HEK293 (cell line): ENCODE data around the gene ZCCHC14.

Source experiments
- AEBP2 ChIP-seq: fragments of 450-650 bp; formaldehyde crosslinking; IDR thresholded peaks from 2 replicates; pipeline ENCODE4 v1.5.1; 2016; ENCODE audit warnings: missing biosample characterization, missing genetic modification characterization, borderline replicate concordance
- BCL11B ChIP-seq: fragments of 450-650 bp; formaldehyde crosslinking; IDR thresholded peaks from 2 replicates; pipeline ENCODE4 v1.5.1; 2016; ENCODE audit warnings: low read depth, missing biosample characterization, missing genetic modification characterization
- KLF1 ChIP-seq: fragments of 450-650 bp; formaldehyde crosslinking; IDR thresholded peaks from 2 replicates; pipeline ENCODE4 v1.5.1; 2016; ENCODE audit warnings: missing biosample characterization, missing genetic modification characterization
- KLF16 ChIP-seq: fragments of 450-650 bp; formaldehyde crosslinking; IDR thresholded peaks from 2 replicates; pipeline ENCODE4 v1.5.1; 2017; ENCODE audit warnings: missing biosample characterization, missing genetic modification characterization
- KLF8 ChIP-seq: fragments of 450-650 bp; formaldehyde crosslinking; IDR thresholded peaks from 2 replicates; pipeline ENCODE4 v1.5.1; 2016; ENCODE audit warnings: missing biosample characterization, missing genetic modification characterization
- PRDM2 ChIP-seq: fragments of 450-650 bp; formaldehyde crosslinking; IDR thresholded peaks from 2 replicates; pipeline ENCODE4 v1.5.1; 2016; ENCODE audit warnings: missing biosample characterization, missing genetic modification characterization, borderline replicate concordance
- TCF7L2 ChIP-seq: IDR thresholded peaks from 2 replicates; pipeline ENCODE4 v1.6.1; 2011; ENCODE audit warnings: low read depth, mild to moderate bottlenecking, inconsistent platforms, low read length, moderate library complexity, borderline replicate concordance
- ZBTB8A ChIP-seq: fragments of 450-650 bp; formaldehyde crosslinking; IDR thresholded peaks from 2 replicates; pipeline ENCODE4 v1.5.1; 2016; ENCODE audit warnings: missing biosample characterization, missing genetic modification characterization
- ZEB2 ChIP-seq: fragments of 450-650 bp; formaldehyde crosslinking; IDR thresholded peaks from 2 replicates; pipeline ENCODE4 v1.5.1; 2016; ENCODE audit warnings: missing biosample characterization, missing genetic modification characterization
- ZFP41 ChIP-seq: fragments of 450-650 bp; formaldehyde crosslinking; IDR thresholded peaks from 2 replicates; pipeline ENCODE4 v1.5.1; 2016; ENCODE audit warnings: missing biosample characterization, missing genetic modification characterization, borderline replicate concordance
- ZNF132 ChIP-seq: fragments of 450-650 bp; formaldehyde crosslinking; IDR thresholded peaks from 2 replicates; pipeline ENCODE4 v1.5.1; 2017; ENCODE audit warnings: missing biosample characterization, missing genetic modification characterization, borderline replicate concordance
- ZNF157 ChIP-seq: fragments of 450-650 bp; formaldehyde crosslinking; IDR thresholded peaks from 2 replicates; pipeline ENCODE4 v1.5.1; 2016; ENCODE audit warnings: missing biosample characterization, missing genetic modification characterization
- ZNF211 ChIP-seq: fragments of 450-650 bp; formaldehyde crosslinking; IDR thresholded peaks from 2 replicates; pipeline ENCODE4 v1.5.1; 2016; ENCODE audit warnings: low read depth, missing biosample characterization, missing genetic modification characterization
- ZNF23 ChIP-seq: fragments of 450-650 bp; formaldehyde crosslinking; IDR thresholded peaks from 2 replicates; pipeline ENCODE4 v1.5.1; 2016; ENCODE audit warnings: missing biosample characterization, missing genetic modification characterization, borderline replicate concordance
- ZNF248 ChIP-seq: fragments of 450-650 bp; formaldehyde crosslinking; IDR thresholded peaks from 2 replicates; pipeline ENCODE4 v1.5.1; 2017; ENCODE audit warnings: missing biosample characterization, missing genetic modification characterization
- ZNF48 ChIP-seq: fragments of 450-650 bp; formaldehyde crosslinking; IDR thresholded peaks from 2 replicates; pipeline ENCODE4 v1.5.1; 2016; ENCODE audit warnings: missing biosample characterization, missing genetic modification characterization
- ZNF510 ChIP-seq: fragments of 450-650 bp; formaldehyde crosslinking; IDR thresholded peaks from 2 replicates; pipeline ENCODE4 v1.5.1; 2018; ENCODE audit warnings: mild to moderate bottlenecking, missing genetic modification characterization, missing biosample characterization; ENCODE audit not compliant: insufficient replicate concordance
- ZNF513 ChIP-seq: fragments of 450-650 bp; IDR thresholded peaks from 2 replicates; pipeline ENCODE4 v1.5.1; 2018; ENCODE audit warnings: missing biosample characterization, missing genetic modification characterization
- ZNF600 ChIP-seq: fragments of 450-650 bp; formaldehyde crosslinking; IDR thresholded peaks from 2 replicates; pipeline ENCODE4 v1.5.1; 2016; ENCODE audit warnings: missing biosample characterization, missing genetic modification characterization
- ZNF621 ChIP-seq: fragments of 450-650 bp; formaldehyde crosslinking; IDR thresholded peaks from 2 replicates; pipeline ENCODE4 v1.5.1; 2017; ENCODE audit warnings: missing biosample characterization, missing genetic modification characterization
- ZNF76 ChIP-seq: fragments of 450-650 bp; formaldehyde crosslinking; IDR thresholded peaks from 2 replicates; pipeline ENCODE4; 2016; ENCODE audit warnings: low read depth, missing biosample characterization, missing genetic modification characterization, borderline replicate concordance
- ZNF776 ChIP-seq: fragments of 450-650 bp; formaldehyde crosslinking; IDR thresholded peaks from 2 replicates; pipeline ENCODE4 v1.5.0; 2017; ENCODE audit warnings: missing biosample characterization, missing genetic modification characterization, borderline replicate concordance
- ZNF791 ChIP-seq: fragments of 450-650 bp; formaldehyde crosslinking; IDR thresholded peaks from 2 replicates; pipeline ENCODE4 v1.5.1; 2016; ENCODE audit warnings: missing biosample characterization, missing genetic modification characterization
- ZNF792 ChIP-seq: fragments of 450-650 bp; formaldehyde crosslinking; IDR thresholded peaks from 2 replicates; pipeline ENCODE4 v1.5.1; 2016; ENCODE audit warnings: missing biosample characterization, missing genetic modification characterization
- ZNF830 ChIP-seq: fragments of 450-650 bp; IDR thresholded peaks from 2 replicates; pipeline ENCODE4 v1.5.0; 2018; ENCODE audit warnings: missing biosample characterization, missing genetic modification characterization, low read depth, mild to moderate bottlenecking, moderate library complexity
- TF ChIP-seq, protein P1 (sequence below): fragments of 450-650 bp; formaldehyde crosslinking; IDR thresholded peaks from 2 replicates; pipeline ENCODE4 v1.5.1; 2016; ENCODE audit warnings: missing biosample characterization, missing genetic modification characterization, low read depth

ZCCHC14 gene

DNA sequence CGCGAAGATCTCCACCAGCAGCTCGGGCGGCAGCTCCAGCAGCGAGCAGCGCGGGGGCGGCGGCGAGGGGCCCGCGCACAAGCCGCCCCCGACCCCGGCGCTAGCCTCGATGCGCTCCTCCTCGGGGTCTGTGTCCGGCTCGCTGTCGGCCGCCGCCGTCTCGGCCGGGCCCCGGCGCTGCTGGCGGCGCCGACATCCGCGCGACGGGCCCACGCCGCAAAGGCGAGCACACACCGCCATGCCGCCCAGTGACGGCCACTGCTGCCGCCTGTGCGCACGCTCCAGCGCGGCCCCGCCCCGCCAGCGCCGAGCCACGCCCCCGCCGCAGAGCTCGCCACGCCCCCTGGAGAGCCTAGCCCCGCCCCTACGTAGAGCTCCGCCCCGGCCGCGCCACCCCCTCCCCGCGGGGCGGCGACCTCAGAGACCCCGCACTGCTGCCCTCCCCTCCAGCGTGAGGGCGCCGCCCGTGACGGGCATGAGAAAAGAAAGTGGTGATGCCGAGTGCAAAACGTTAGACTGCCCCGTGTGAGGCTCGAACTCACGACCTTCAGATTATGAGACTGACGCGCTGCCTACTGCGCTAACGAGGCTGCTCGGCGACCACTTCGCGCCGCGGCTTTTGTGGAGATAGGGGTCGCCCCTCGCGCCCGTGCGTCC, 109.2 kb downstream of the ZCCHC14 start, which contains the start of gene FBXO31 (continued):
- TF ChIP-seq, protein P1, sequence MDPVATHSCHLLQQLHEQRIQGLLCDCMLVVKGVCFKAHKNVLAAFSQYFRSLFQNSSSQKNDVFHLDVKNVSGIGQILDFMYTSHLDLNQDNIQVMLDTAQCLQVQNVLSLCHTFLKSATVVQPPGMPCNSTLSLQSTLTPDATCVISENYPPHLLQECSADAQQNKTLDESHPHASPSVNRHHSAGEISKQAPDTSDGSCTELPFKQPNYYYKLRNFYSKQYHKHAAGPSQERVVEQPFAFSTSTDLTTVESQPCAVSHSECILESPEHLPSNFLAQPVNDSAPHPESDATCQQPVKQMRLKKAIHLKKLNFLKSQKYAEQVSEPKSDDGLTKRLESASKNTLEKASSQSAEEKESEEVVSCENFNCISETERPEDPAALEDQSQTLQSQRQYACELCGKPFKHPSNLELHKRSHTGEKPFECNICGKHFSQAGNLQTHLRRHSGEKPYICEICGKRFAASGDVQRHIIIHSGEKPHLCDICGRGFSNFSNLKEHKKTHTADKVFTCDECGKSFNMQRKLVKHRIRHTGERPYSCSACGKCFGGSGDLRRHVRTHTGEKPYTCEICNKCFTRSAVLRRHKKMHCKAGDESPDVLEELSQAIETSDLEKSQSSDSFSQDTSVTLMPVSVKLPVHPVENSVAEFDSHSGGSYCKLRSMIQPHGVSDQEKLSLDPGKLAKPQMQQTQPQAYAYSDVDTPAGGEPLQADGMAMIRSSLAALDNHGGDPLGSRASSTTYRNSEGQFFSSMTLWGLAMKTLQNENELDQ (tag by site-specific recombination): no peak
- TF ChIP-seq ZNF48 (tag by site-specific recombination) (no peak), PRDM2 (tag by site-specific recombination) (peak; percentile 94; the same call in 1 of the 2 replicates), ZNF211 (no peak), ZNF776 (tag by site-specific recombination) (no peak), ZFP41 (tag by site-specific recombination) (no peak), ZNF621 (tag by site-specific recombination) (no peak), AEBP2 (no peak), ZNF510 (no peak), ZNF792 (tag by site-specific recombination) (peak; percentile 37; the same call in 1 of the 2 replicates), ZNF132 (tag by site-specific recombination) (no peak), BCL11B (peak; percentile 93), KLF8 (peak; percentile 96), ZNF157 (tag by site-specific recombination) (0 out of 2 replicates have a peak, but pooled peaks have one; percentile 32), ZNF791 (tag by site-specific recombination) (no peak), ZNF830 (tag by site-specific recombination) (no peak), KLF1 (tag by site-specific recombination) (peak; percentile 94), KLF16 (tag by site-specific recombination) (peak; percentile 99), ZNF513 (tag by site-specific recombination) (no peak), ZNF76 (peak; percentile 69), ZNF23 (tag by site-specific recombination) (no peak), ZBTB8A (tag by site-specific recombination) (no peak), ZNF600 (tag by site-specific recombination) (no peak), ZNF248 (tag by site-specific recombination) (no peak), ZEB2 (tag by site-specific recombination) (peak; percentile 98), TCF7L2 (no peak)
